ACC112 (cell line): ENCODE results near the gene AKAP10.
"Not testable (repeated sequence)": the region's sequence is repeated elsewhere in the genome, so short reads cannot be mapped to it uniquely, and the experiment has no call there.

ENCODE experiments used
- H2AFZ ChIP-seq: fragments of 200-600 bp; sonication (generic); one replicate; pipeline ENCODE4 v1.6.0; 2017; ENCODE audit warnings: antibody characterized with exemption, low read length; ENCODE audit not compliant: unreplicated experiment
- H3K27ac ChIP-seq: fragments of 200-600 bp; sonication (generic); 2 replicates; pipeline ENCODE4 v1.5.1; 2014; ENCODE audit warnings: low read depth, mild to moderate bottlenecking, antibody characterized with exemption, low read length, moderate library complexity
- H3K27me3 ChIP-seq: fragments of 200-600 bp; sonication (generic); 2 replicates; pipeline ENCODE4 v1.6.1; 2014; ENCODE audit warnings: mild to moderate bottlenecking, antibody characterized with exemption, low read length, moderate library complexity, mixed read lengths; ENCODE audit not compliant: insufficient read depth
- H3K36me3 ChIP-seq: fragments of 200-600 bp; sonication (generic); 2 replicates; pipeline ENCODE4 v1.6.1; 2016; ENCODE audit warnings: mild to moderate bottlenecking, antibody characterized with exemption, low read length, moderate library complexity, mixed read lengths; ENCODE audit not compliant: insufficient read depth
- H3K4me1 ChIP-seq: fragments of 200-600 bp; sonication (generic); one replicate; pipeline ENCODE4 v1.6.1; 2016; ENCODE audit warnings: low read length, mixed read lengths; ENCODE audit not compliant: insufficient read depth, unreplicated experiment, control insufficient read depth
- H3K4me3 ChIP-seq: fragments of 200-600 bp; sonication (generic); 2 replicates; pipeline ENCODE4 v1.5.1; 2014; ENCODE audit warnings: mild to moderate bottlenecking, low read depth, low read length
- H3K79me2 ChIP-seq: fragments of 200-600 bp; sonication (generic); one replicate; pipeline ENCODE4 v1.6.0; 2016; ENCODE audit warnings: low read length; ENCODE audit not compliant: control insufficient read depth, unreplicated experiment, insufficient read depth

AKAP10 gene

GRCh38 chr17:19890554-19890953 lies 87.1 kb downstream of the AKAP10 start:
- not testable (repeated sequence) for H2AFZ ChIP-seq, H3K27ac ChIP-seq, H3K27me3 ChIP-seq, H3K4me1 ChIP-seq, H3K4me3 ChIP-seq, H3K36me3 ChIP-seq, H3K79me2 ChIP-seq

DNA sequence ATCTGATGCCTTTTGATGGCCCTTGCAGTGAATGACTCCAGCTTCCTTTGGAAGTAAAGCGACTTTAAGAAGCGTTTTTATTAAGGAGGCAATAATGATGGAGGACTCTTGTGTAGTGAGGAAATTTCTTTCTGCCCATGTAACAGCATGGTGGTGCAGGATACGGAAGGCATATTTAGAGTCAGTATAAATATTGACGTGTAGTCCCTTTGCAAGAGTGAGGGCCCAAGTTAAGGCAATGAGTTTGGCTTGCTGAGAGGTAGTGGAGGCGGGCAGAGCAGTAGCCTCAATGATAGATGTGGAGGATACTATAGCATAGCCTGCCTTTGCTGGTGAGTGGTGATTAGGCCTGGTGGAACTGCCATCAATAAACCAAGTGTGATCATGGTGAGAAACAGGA lies 87.6 kb downstream of the AKAP10 start:
- not testable (repeated sequence) for H3K79me2 ChIP-seq, H3K36me3 ChIP-seq, H2AFZ ChIP-seq, H3K4me1 ChIP-seq, H3K27ac ChIP-seq, H3K27me3 ChIP-seq, H3K4me3 ChIP-seq

DNA sequence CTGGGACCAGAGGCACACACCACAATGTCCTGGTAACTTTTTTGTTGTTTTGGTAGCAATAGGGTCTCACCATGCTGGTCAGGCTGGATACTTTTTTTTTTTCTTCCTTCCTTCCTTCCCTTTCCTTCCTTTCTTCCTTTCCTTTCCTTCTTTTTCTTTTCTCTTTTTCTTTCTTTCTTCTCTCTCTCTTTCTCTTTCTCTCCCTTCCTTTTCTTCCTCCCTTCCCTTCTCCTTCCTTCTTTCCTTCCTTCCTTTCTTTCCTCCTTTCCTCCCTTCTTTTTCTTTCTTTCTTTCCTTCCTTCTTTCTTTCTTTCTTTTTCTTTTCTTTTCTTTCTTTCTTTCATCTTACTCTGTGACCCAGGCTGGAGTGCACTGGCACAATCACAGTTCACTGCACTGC lies 91.5 kb downstream of the AKAP10 start:
- Histone ChIP-seq H2AFZ (no peak overlapping the region), H3K4me3 (no peak overlapping the region)

DNA sequence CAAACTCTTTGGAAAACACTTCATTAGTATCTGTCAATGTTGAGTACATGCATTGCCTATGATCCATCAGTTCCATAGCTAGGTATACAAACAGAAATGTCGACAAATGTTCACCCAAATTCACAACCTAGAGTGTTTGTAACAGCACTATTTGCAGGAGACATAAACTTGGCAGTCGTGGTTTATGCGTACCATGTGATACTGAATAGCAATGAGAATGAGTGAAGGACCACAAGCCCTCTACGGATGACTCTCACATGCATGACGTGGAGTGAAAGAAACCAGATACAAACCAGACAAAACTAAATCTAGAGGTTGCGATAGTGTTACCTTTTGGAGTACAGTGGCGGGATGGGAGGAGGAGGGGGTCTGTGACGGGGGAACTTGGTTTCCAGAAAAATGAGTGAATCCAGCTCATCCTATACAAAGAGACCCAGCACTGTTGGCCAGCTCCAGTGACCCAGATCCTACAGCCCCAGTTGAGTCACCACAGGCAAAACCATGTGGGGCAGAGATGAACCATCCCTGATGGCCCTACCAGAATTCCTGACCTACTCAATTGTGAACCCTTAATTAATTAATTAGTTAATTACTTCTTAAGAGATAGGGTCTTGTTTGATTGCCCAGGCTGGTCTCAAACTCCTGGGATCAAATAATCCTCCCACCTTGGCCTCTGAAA lies 94.0 kb downstream of the AKAP10 start:
- no peaks in the 10 kb centered on the region for H3K4me1 ChIP-seq
- no peak overlapping the region for H3K4me3 ChIP-seq
- no peaks in the 10 kb centered on the region for H3K79me2 ChIP-seq
- H3K27me3 ChIP-seq: no peaks in the 10 kb centered on the region
- no peaks in the 10 kb centered on the region for H3K36me3 ChIP-seq
- H3K27ac ChIP-seq: no peak overlapping the region
- H2AFZ ChIP-seq: no peak overlapping the region

More for the DNA sequence above, 91.5 kb downstream of the AKAP10 start:
- H3K27ac ChIP-seq: no peak overlapping the region
- H3K79me2 ChIP-seq: no peaks in the 10 kb centered on the region
- H3K27me3 ChIP-seq: no peaks in the 10 kb centered on the region
- no peaks in the 10 kb centered on the region for H3K36me3 ChIP-seq
- H3K4me1 ChIP-seq: no peaks in the 10 kb centered on the region

DNA sequence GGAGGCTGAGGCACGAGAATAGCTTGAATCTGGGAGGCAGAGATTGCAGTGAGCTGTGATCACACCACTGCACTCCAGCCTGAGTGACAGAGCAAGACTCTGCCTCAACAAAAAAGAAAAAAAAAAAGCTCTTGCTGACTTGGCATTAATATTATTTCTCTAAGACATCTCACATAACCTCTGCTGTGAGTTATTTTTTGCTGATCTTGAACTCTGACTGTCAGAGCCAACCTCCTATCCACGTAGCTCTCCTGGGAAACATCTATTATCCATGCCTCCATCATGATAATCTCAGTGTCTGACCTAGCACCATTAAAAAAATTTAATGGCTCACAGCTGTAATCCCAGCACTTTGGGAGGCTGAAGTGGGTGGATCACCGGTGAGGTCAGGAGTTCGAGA lies 97.2 kb downstream of the AKAP10 start:
- H3K4me1 ChIP-seq: no peaks in the 10 kb centered on the region
- no peak overlapping the region for H2AFZ ChIP-seq
- no peaks in the 10 kb centered on the region for H3K79me2 ChIP-seq
- H3K27me3 ChIP-seq: peaks cover 4% of the 10 kb centered on the region; the same call in 1 of the 2 replicates
- H3K27ac ChIP-seq: no peak overlapping the region
- no peaks in the 10 kb centered on the region for H3K36me3 ChIP-seq
- no peak overlapping the region for H3K4me3 ChIP-seq

- Histone ChIP-seq H3K36me3 (no peaks in the 10 kb centered on the region), H3K4me1 (no peaks in the 10 kb centered on the region), H3K27ac (no peak overlapping the region), H2AFZ (no peak overlapping the region), H3K79me2 (no peaks in the 10 kb centered on the region), H3K4me3 (no peak overlapping the region), H3K27me3 (peaks cover 4% of the 10 kb centered on the region; the same call in 1 of the 2 replicates)
Observed at GRCh38 chr17:19877364-19877945, 100.2 kb downstream of the AKAP10 start.

DNA sequence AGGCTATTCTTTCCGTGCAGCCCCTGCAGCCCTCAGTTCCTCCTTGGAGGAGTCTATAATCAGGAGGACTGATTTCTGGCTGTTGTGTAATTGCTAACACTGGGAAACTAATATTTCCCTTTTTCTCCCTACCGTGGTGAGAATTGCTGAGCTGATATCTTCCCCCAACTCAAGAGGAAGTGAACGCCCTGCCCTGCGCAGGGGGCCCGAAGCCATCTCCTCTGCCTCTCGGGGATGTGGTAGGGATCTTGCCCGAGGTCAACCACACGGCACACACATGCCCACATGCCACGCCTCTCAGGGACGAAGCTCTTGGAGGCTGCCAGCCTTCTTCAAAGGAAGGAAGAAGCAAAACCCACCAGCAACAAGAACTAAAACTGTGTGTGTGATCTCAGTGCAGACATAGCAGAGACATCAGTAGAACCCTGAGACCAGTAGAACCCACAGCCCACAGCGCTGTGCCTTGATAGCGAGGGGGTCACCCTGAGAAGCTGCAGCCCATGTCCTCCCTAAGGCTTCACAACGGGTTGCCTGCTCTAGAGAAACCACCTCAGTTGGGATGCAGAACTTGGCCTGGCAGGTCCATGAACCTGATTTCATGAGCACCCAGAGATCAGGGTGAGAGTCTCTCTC lies 101.0 kb downstream of the AKAP10 start:
- H3K27me3 ChIP-seq: peaks cover 4% of the 10 kb centered on the region; the same call in 1 of the 2 replicates
- no peaks in the 10 kb centered on the region for H3K79me2 ChIP-seq
- no peak overlapping the region for H3K27ac ChIP-seq
- no peaks in the 10 kb centered on the region for H3K36me3 ChIP-seq
- no peaks in the 10 kb centered on the region for H3K4me1 ChIP-seq
- no peak overlapping the region for H3K4me3 ChIP-seq
- H2AFZ ChIP-seq: no peak overlapping the region

DNA sequence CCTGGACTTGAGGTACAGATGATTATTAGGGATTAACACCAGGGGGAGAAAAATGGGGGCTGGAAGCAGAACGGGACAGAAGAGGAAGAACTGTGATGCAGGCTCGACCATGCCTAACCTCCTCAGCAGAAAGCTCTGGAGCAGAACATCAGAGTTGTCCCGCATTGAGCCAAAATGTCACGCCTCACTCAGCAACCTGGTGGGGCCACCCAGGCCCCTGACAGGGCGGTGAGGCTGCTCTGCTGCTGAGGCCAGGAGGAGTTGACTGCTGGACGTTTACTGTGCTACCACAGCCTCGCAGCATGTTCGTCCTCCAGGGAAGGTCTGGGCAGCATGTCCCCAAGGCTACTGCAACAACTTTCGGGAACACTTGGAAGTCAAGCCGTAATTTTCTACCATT lies 103.4 kb downstream of the AKAP10 start:
- no peaks in the 10 kb centered on the region for H3K36me3 ChIP-seq
- H2AFZ ChIP-seq: no peak overlapping the region
- no peaks in the 10 kb centered on the region for H3K79me2 ChIP-seq
- no peak overlapping the region for H3K4me3 ChIP-seq
- no peak overlapping the region for H3K27ac ChIP-seq
- H3K4me1 ChIP-seq: no peaks in the 10 kb centered on the region
- H3K27me3 ChIP-seq: peaks cover 4% of the 10 kb centered on the region; the same call in 1 of the 2 replicates

- no peak overlapping the region for H3K27ac ChIP-seq
- H3K27me3 ChIP-seq: peaks cover 4% of the 10 kb centered on the region; the same call in 1 of the 2 replicates
- no peaks in the 10 kb centered on the region for H3K4me1 ChIP-seq
- H3K36me3 ChIP-seq: no peaks in the 10 kb centered on the region
- H3K79me2 ChIP-seq: no peaks in the 10 kb centered on the region
- no peak overlapping the region for H3K4me3 ChIP-seq
- no peak overlapping the region for H2AFZ ChIP-seq
Observed at GRCh38 chr17:19873346-19873745, 104.3 kb downstream of the AKAP10 start.

- Histone ChIP-seq H3K4me1 (peaks cover 12% of the 10 kb centered on the region), H3K36me3 (no peaks in the 10 kb centered on the region), H3K79me2 (peaks cover 12% of the 10 kb centered on the region), H3K27me3 (no peaks in the 10 kb centered on the region), H2AFZ (peak overlapping the region; percentile 100), H3K4me3 (peak overlapping the region; percentile 95), H3K27ac (no peak overlapping the region)
Observed at GRCh38 chr17:19868079-19868395, 109.6 kb downstream of the AKAP10 start.
